GM12878 (cell line): ENCODE results near the gene FHL1. TPM values are rescaled to one million over a fixed set of nuclear protein-coding genes. Genes with fewer than 3 reads are reported as not detected.

Source experiments
- ATAC-seq: fragments of 200-7000 bp; cut with Tn5 transposase; 3 replicates; pipeline ENCODE4 v1.9.1; 2020; ENCODE audit warnings: mild to moderate bottlenecking, moderate library complexity
- BruUV-seq: library from RNA; stranded (reverse); fragments of 400-500 nt; replicated peaks from 2 replicates; lab custom pipeline; 2021; lab: Mats Ljungman, UMichigan
- CTCF ChIA-PET: fragments of 300-600 bp; sonication (Branson Sonifier 250); formaldehyde crosslinking; extraction: SDS; loops from one replicate; lab custom pipeline; 2021; ENCODE audit warnings: inconsistent platforms; lab: Yijun Ruan, JAX
- POLR2A ChIA-PET: fragments of 350-600 bp; formaldehyde crosslinking; extraction: SDS; loops from one replicate; lab custom pipeline; 2021; ENCODE audit warnings: inconsistent platforms; lab: Charles Lee
- RAD21 ChIA-PET: fragments of 300-600 bp; sonication (Branson Sonifier 250); formaldehyde crosslinking; loops from one replicate; lab custom pipeline; 2023; ENCODE audit warnings: antibody characterized with exemption; ENCODE audit not compliant: unreplicated experiment; lab: Charles Lee
- SMC1A ChIA-PET: fragments of 300-600 bp; sonication (Branson Sonifier 250); formaldehyde crosslinking; loops from one replicate; lab custom pipeline; 2023; ENCODE audit not compliant: unreplicated experiment, uncharacterized antibody; lab: Charles Lee
- DNase-seq: peaks from one replicate; pipeline ENCODE4 v3.0.0-alpha.2; 2011; ENCODE audit warnings: low read depth, low spot score
- FAIRE-seq: peaks from 3 replicates; lab custom pipeline; 2011; peaks lifted over from hg19 to GRCh38; lab: Jason Lieb, UNC
- H2AFZ ChIP-seq: 2 replicates; pipeline ENCODE4 v1.6.0; 2011; ENCODE audit warnings: low read depth, low read length, control low read depth; ENCODE audit not compliant: control insufficient read depth
- H3K27ac ChIP-seq: 2 replicates; pipeline ENCODE4 v1.5.1; 2011; ENCODE audit warnings: control low read depth; ENCODE audit not compliant: control insufficient read depth, insufficient read depth
- H3K27me3 ChIP-seq, 2 experiments: replicated peaks in 1 of 2; 2 replicates each; pipeline versions ENCODE4 v1.6.0 to v1.6.1; 2011; ENCODE audit warnings: low read length in 1 of 2; ENCODE audit not compliant: control insufficient read depth in 2 of 2, insufficient read depth in 2 of 2
- H3K36me3 ChIP-seq, 2 experiments: 2 replicates each; pipeline ENCODE4 v1.5.1; 2011; ENCODE audit warnings: low read length in 1 of 2; ENCODE audit not compliant: control insufficient read depth in 2 of 2, insufficient read depth in 2 of 2
- H3K4me1 ChIP-seq: 2 replicates; pipeline ENCODE4 v1.6.1; 2011; ENCODE audit warnings: mild to moderate bottlenecking, low read length, moderate library complexity, mixed read lengths; ENCODE audit not compliant: control insufficient read depth, insufficient read depth
- H3K4me2 ChIP-seq: 2 replicates; pipeline ENCODE4 v1.6.0; 2011; ENCODE audit warnings: control low read depth; ENCODE audit not compliant: control insufficient read depth, insufficient read depth
- H3K4me3 ChIP-seq: fragments of 200-600 bp; sonication (generic); 2 replicates; pipeline ENCODE4 v1.5.1; 2016
- H3K79me2 ChIP-seq: 2 replicates; pipeline ENCODE4 v1.6.0; 2011; ENCODE audit warnings: low read length; ENCODE audit not compliant: control insufficient read depth, insufficient read depth
- H3K9ac ChIP-seq: 2 replicates; pipeline ENCODE4 v1.8.0; 2011; ENCODE audit warnings: low read length, control low read depth, mixed read lengths; ENCODE audit not compliant: control insufficient read depth, insufficient read depth
- H3K9me3 ChIP-seq: replicated peaks from 3 replicates; pipeline ENCODE4 v1.5.1; 2011; ENCODE audit warnings: mild to moderate bottlenecking, low read length; ENCODE audit not compliant: control insufficient read depth, insufficient read depth
- H4K20me1 ChIP-seq: 2 replicates; pipeline ENCODE4 v1.6.0; 2011; ENCODE audit not compliant: control insufficient read depth, insufficient read depth
- ASH2L ChIP-seq: fragments of 300-600, 200-600 bp; sonication (generic); IDR thresholded peaks from 2 replicates; pipeline ENCODE4 v1.6.1; 2017; ENCODE audit warnings: low read depth, mild to moderate bottlenecking, borderline replicate concordance
- ATF2 ChIP-seq: IDR thresholded peaks from 2 replicates; pipeline ENCODE4 v1.6.1; 2012; ENCODE audit warnings: low read length, inconsistent platforms
- CREB1 ChIP-seq: IDR thresholded peaks from 2 replicates; pipeline ENCODE4 v1.6.1; 2012; ENCODE audit warnings: low read depth, mild to moderate bottlenecking, inconsistent platforms
- E4F1 ChIP-seq: fragments of 450-650 bp; IDR thresholded peaks from 2 replicates; pipeline ENCODE4 v1.6.1; 2018; ENCODE audit warnings: borderline replicate concordance, mild to moderate bottlenecking; ENCODE audit not compliant: partially characterized antibody
- FOS ChIP-seq: IDR thresholded peaks from 3 replicates; pipeline ENCODE4 v1.6.1; 2011; ENCODE audit warnings: borderline replicate concordance; ENCODE audit not compliant: insufficient read length; ENCODE audit errors: extremely low read depth
- IKZF1 ChIP-seq: fragments of 450-650 bp; conservative IDR thresholded peaks from 2 replicates; pipeline ENCODE4 v1.6.1; 2017; ENCODE audit warnings: antibody characterized with exemption, mild to moderate bottlenecking
- IKZF2 ChIP-seq, 2 experiments: fragments of 450-650 bp; IDR thresholded peaks; 2 replicates each; pipeline ENCODE4 v1.6.1; 2017; ENCODE audit warnings: mild to moderate bottlenecking in 2 of 2, moderate library complexity in 2 of 2
- KLF5 ChIP-seq: fragments of 450-650 bp; IDR thresholded peaks from 2 replicates; pipeline ENCODE4 v1.6.1; 2014; ENCODE audit warnings: mild to moderate bottlenecking; ENCODE audit not compliant: partially characterized antibody
- MXI1 ChIP-seq: fragments of 150-350 bp; IDR thresholded peaks from 2 replicates; pipeline ENCODE4 v1.6.1; 2011; ENCODE audit warnings: low read depth, mild to moderate bottlenecking, inconsistent platforms, low read length, improper control_type of control experiment
- POU2F2 ChIP-seq: IDR thresholded peaks from 3 replicates; pipeline ENCODE4 v1.6.1; 2011; ENCODE audit warnings: low read depth, mild to moderate bottlenecking, low read length, borderline replicate concordance
- RCOR1 ChIP-seq: conservative IDR thresholded peaks from 2 replicates; pipeline ENCODE4 v1.6.1; 2012; ENCODE audit warnings: low read depth, low read length, improper control_type of control experiment
- RELB ChIP-seq: fragments of 450-650 bp; IDR thresholded peaks from 2 replicates; pipeline ENCODE4 v1.6.1; 2017; ENCODE audit warnings: low read depth, mild to moderate bottlenecking, moderate library complexity
- SREBF2 ChIP-seq: IDR thresholded peaks from 2 replicates; pipeline ENCODE4 v1.6.1; 2012; ENCODE audit warnings: mild to moderate bottlenecking, low read length
- TBL1XR1 ChIP-seq: IDR thresholded peaks from 2 replicates; pipeline ENCODE4 v1.6.1; 2012; ENCODE audit warnings: low read depth, low read length, improper control_type of control experiment
- TCF7 ChIP-seq: IDR thresholded peaks from 2 replicates; pipeline ENCODE4 v1.6.1; 2014; ENCODE audit warnings: antibody characterized with exemption, borderline replicate concordance
- ZNF217 ChIP-seq: fragments of 450-650 bp; IDR thresholded peaks from 2 replicates; pipeline ENCODE4 v1.6.1; 2017; ENCODE audit warnings: antibody characterized with exemption, mild to moderate bottlenecking
- WGBS: methylation state at CpG from one replicate; pipeline ENCODE4 v1.1.6; 2016; ENCODE audit warnings: low lambda C conversion rate; ENCODE audit not compliant: insufficient replicate concordance, insufficient coverage; ENCODE audit errors: missing lambda C conversion rate; 5-methylcytosine and 5-hydroxymethylcytosine counted together
- in situ Hi-C: fragments of 300-500 bp; cut with MboI; formaldehyde crosslinking; loops from 9 replicates; pipeline ENCODE4 v1.14.3; 2018; ENCODE audit warnings: mixed read lengths
- intact Hi-C: fragments of 100-400 bp; cut with micrococcal nuclease; formaldehyde crosslinking; loops from one replicate; pipeline ENCODE4 v1.14.2; 2022; ENCODE audit not compliant: unreplicated experiment
- polyA plus RNA-seq, 11 experiments: library from polyadenylated mRNA; depleted of rRNA in 4 of 11; unstranded in 6 of 11; stranded (reverse) in 5 of 11; fragments of >200 nt; fragmentation: Nextera tagmentation in 4 of 11; fragmentation: Illumina TruSeq in 1 of 11; extraction: Ambion mirVana in 4 of 11; extraction: Trizol in 1 of 11; gene quantifications; 1 replicate in 1 of 11; 2 replicates in 10 of 11; pipeline versions ENCODE4 v1.2.1 to v1.2.3, GENCODE V29; 2011 to 2016; ENCODE audit warnings: inconsistent platforms in 2 of 11, missing spikeins in 2 of 11, low read depth in 1 of 11
- total RNA-seq, 4 experiments: library from RNA; depleted of rRNA in 3 of 4; stranded (reverse); fragments of >200 nt in 3 of 4; fragmentation: Illumina TruSeq in 1 of 4; extraction: Trizol in 1 of 4; gene quantifications; 2 replicates each; pipeline versions ENCODE4 v1.2.1 to v1.2.3, GENCODE V29; 2013 to 2021
- TF ChIP-seq, protein P1 (sequence below): fragments of 450-650 bp; formaldehyde crosslinking; IDR thresholded peaks from 2 replicates; pipeline ENCODE4 v1.4.0; 2022; ENCODE audit warnings: mild to moderate bottlenecking, moderate library complexity

FHL1 gene
- total and polyA plus RNA-seq, 10 of the 15 experiments (the other 5 are each of a cell fraction or from before 2014, with no cell fraction given): 0.13 to 0.59 (median 0.34) TPM; not detected in 1

DNA sequence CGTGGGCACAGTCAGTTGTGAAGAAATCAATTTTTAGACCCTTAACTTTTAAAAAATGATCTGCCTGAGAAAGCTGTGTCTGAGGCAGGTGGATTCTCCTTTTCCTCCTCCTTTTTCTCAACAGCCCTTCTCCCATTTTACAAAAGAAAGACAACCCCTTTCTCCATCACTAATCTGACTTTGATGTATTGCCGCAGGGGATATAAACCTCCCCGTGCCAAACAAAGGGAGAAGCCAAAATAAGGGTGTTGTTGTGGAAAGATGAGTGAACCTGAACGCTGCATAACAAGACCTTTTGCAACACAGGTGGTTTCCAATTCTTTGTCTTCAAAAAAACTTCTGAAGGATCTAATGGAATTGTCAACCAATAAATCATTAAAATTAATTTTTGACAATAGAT lies 8.4 kb upstream of the FHL1 start:
- ChIA-PET SMC1A (no interaction called here), CTCF (interaction anchor here (0.7 kb wide), 1 partner anchor 204 kb away, joined by 3 read pairs; no protein-coding TSS in a partner anchor), POLR2A (no interaction called here), RAD21 (no interaction called here)
- intact Hi-C loops: no loop called here
- Histone ChIP-seq H3K9me3 (no peaks in the 10 kb centered on the region; the same call in 2 of the 3 replicates), H3K27ac (no peak overlapping the region), H2AFZ (no peak overlapping the region), H3K27me3 (no peaks in the 10 kb centered on the region), H3K4me1 (no peaks in the 10 kb centered on the region), H3K79me2 (no peaks in the 10 kb centered on the region), H3K4me3 (no peak overlapping the region), H3K4me2 (no peak overlapping the region), H3K36me3 (no peaks in the 10 kb centered on the region), H3K9ac (no peak overlapping the region), H4K20me1 (no peaks in the 10 kb centered on the region)
- no peak for DNase-seq
- no TSS peak for BruUV-seq
- in situ Hi-C loops: no loop called here
- no peak for ATAC-seq
- WGBS: 43% methylated on average over 4 of the region's 4 CpGs
- no peak for FAIRE-seq
- no peak for TF ChIP-seq IKZF1
- TF ChIP-seq IKZF2 (IDR thresholded peaks at IDR 0.05): no peak
- TF ChIP-seq POU2F2: no peak
- TF ChIP-seq TCF7: no peak
- no peak for TF ChIP-seq ASH2L
- TF ChIP-seq E4F1: no peak
- TF ChIP-seq MXI1: no peak
- TF ChIP-seq CREB1: no peak
- TF ChIP-seq FOS: no peak
- TF ChIP-seq RELB: no peak
- TF ChIP-seq TBL1XR1: no peak
- TF ChIP-seq, protein P1, sequence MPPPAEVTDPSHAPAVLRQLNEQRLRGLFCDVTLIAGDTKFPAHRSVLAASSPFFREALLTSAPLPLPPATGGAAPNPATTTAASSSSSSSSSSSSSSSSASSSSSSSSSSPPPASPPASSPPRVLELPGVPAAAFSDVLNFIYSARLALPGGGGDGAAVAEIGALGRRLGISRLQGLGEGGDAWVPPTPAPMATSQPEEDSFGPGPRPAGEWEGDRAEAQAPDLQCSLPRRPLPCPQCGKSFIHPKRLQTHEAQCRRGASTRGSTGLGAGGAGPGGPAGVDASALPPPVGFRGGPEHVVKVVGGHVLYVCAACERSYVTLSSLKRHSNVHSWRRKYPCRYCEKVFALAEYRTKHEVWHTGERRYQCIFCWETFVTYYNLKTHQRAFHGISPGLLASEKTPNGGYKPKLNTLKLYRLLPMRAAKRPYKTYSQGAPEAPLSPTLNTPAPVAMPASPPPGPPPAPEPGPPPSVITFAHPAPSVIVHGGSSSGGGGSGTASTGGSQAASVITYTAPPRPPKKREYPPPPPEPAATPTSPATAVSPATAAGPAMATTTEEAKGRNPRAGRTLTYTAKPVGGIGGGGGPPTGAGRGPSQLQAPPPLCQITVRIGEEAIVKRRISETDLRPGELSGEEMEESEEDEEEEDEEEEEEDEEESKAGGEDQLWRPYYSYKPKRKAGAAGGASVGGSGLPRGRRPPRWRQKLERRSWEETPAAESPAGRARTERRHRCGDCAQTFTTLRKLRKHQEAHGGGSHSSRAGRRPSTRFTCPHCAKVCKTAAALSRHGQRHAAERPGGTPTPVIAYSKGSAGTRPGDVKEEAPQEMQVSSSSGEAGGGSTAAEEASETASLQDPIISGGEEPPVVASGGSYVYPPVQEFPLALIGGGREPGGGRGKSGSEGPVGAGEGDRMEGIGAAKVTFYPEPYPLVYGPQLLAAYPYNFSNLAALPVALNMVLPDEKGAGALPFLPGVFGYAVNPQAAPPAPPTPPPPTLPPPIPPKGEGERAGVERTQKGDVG (CRISPR knock-in tag): no peak
- no peak for TF ChIP-seq RCOR1
- no peak for TF ChIP-seq ATF2
- no peak for TF ChIP-seq KLF5
- TF ChIP-seq ZNF217: no peak
- no peak for TF ChIP-seq SREBF2
